NCI-H446 treated with DMSO at 0.1 percent for 48 hours (cell line): Measurements from ENCODE around the gene CCDC91.
A peak's percentile ranks its signal among the peaks of the same experiment; 100 is the strongest.
"Not testable (repeated sequence)": the region's sequence is repeated elsewhere in the genome, so short reads cannot be mapped to it uniquely, and the experiment has no call there.

ENCODE experiments used
- DNase-seq: peaks from one replicate; lab custom pipeline; 2025; lab: John Stamatoyannopoulos, UW

Gene CCDC91

DNA sequence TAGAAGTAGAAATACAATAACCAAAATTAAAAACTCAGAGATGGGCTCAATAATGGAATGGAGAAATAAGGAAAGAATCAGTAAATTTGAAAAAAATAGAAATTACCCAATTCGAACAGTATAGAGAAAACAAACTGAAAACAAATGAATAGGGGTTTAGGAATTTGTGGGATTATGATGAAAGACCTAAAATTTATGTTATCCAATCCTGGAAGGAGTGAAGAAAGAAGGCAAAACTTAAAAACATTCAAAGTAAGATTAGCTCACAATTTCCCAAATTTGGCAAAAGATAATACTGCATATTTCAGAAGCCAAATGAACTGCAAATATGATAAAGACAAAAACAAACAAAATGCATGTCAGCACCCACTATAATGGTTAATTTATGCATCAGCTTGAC, 177.1 kb downstream of the CCDC91 start:
- DNase-seq = no peak

DNA sequence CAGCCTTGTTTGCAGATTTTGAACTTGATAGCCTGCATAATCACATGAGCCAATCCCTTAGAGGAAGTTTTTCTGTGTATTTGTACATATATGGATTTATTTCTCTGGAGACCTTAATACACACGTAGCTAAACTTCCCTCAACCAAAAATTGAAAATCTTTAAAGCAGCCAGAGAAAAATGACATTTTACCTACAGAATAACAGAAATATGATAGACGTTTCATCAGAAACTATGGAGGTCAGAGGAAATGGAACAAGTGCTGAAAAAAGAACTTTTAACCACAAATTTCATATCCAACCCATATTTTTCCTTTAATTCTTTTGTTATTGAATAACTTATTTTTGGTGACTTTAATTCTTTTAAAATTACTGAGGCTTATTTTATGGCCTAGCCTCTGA, 177.7 kb downstream of the CCDC91 start:
- DNase-seq = no peak

DNA sequence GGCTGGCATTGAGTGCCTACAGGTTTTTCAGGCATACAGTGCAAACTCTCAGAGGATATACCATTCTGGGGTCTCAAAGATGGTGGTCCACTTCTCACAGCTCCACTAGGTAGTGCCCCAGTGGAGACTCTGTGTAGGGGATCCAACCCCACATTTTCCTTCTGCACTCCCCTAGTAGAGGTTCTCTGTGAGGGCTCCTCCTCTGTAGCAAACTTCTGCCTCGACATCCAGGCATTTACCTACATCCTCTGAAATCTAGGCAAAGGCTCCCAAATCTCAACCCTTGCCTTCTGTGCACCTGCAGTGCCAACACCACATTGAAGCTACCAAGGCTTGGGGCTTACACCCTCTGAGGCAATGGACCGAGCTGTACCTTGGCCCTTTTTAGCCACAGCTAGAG, 179.2 kb downstream of the CCDC91 start:
- no peak for DNase-seq

DNA sequence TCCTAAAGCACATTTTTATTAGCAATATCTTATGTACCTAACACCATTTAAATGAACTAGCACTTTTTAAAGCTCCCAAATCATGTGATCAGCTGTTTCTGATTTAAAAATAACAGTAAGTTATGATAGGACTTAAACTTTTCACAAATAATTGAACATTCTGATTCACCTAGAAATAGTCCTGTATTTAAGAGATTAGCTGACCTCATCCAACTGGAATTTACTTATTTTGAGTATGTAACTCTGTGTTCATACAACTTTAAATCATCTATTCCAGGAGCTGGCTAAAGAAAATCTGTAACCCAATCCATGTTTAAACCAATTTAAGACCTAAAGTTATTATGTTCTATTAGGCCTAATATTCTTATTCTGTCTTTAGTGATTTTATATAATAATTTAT, 184.3 kb downstream of the CCDC91 start:
- no peak for DNase-seq

DNA sequence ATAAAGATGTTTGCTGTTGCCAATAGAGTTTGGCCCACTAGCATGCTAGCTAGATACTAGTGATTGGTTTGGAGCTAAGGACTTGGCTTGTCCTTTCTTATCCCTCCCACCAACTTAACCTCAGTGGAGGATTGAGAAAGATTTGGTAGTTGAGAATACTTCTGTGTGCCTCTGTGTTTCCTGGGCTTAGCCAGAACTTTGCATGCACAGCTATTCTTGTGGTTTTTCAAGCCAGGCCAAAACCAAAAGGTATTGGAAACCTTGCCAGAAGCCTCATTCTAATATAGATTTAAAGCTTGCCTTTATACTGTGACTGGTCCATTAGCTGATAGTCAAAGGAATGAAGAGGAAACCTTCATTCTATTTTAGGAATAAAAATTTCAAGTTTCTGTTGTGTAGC, 188.5 kb downstream of the CCDC91 start:
- DNase-seq = no peak

DNA sequence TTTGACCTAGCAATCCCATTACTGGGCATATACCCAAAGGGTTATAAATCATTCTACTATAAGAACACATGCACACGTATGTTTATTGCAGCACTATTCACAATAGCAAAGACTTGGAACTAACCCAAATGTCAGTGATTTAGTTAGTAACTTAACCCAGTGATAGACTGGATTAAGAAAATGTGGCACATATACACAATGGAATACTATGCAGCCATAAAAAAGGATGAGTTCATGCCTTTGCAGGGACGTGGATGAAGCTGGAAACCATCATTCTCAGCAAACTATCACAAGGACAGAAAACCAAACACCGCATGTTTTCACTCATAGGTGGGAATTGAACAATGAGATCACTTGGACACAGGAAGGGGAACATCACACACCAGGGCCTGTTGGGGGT, 189.5 kb downstream of the CCDC91 start:
- DNase-seq = not testable (repeated sequence)

DNA sequence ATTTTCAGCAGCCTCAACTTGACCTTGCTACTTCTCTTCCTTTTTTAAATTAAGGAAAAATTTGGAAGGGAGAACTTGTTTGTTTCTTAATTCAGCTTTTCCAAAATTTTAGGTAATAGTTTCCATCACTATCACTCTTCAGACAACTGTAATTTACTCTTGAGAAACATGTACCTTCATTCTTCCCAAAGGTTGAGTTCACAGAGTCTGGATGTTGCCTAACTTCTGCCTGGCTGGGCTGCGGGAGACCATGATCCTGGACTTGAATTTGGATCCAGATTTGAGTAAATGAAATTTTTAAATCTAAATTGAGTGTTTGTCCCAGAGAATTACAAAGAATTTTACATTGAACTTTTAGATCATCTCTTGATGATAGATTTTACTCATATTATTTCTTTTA, 193.1 kb downstream of the CCDC91 start:
- DNase-seq = no peak

DNA sequence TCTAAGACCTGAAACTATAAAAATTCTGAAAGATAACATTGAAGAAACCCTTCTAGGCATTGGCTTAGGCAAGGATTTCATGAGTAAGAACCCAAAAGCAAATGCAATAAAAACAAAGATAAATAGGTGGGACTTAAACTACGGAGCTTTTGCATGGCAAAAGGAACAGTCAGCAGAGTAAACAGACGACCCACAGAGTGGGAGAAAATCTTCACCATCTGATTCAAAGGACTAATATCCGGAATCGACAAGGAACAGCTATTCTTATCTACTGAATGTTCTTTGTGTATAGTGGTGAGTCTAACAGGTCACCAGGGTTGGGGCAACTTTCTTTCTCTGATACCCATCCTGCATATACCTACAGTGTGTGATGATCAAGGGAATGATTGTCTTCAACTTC, 198.6 kb downstream of the CCDC91 start:
- DNase-seq = no peak

DNA sequence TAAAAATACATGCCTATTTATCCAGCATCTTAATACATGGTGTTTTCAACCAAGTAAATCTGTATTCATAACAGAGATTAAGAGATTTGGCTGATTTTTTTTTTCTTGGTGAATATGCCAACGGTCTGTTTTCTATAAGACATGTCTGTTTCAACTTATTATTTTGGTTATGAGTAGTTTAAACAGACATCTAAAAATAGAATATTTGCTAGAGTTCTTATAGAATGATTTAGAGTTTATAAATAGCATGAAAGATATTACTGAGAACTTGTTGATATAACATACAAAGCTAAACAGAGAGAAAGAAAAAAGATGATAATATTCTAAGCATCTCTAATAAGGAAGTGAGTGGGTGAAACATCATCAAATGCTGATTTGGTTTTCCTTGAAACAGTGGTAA, 199.9 kb downstream of the CCDC91 start:
- DNase-seq = no peak

DNA sequence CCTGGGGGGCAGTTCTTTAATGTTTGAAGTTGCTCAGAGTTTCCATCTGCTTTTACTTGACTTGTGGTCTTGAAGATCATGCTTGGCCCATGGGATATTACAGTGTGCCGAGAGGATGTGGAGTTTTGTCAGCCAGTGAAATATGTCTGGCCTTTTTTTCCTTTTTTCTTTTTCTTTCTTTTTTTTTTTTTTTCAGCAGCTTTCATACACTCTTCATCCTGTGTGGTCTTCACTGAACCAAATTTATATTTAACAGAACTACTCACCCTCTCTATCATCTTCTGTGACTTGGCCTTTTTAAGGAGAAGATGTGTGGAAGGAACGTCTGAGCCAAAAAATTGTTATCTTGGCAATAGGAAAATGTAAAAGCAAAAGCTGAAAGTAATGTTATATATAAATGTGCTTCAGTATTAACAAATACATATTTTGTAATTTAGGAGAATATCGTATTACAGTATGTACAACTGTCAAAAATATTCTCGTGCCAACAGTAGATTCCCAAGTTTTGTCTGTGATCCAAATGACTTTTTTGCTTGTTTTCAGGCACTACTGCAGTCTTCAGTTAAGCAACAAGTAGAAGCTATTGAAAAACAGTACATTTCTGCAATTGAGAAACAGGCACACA, 200.6 kb downstream of the CCDC91 start:
- peak; percentile 30 for DNase-seq

DNA sequence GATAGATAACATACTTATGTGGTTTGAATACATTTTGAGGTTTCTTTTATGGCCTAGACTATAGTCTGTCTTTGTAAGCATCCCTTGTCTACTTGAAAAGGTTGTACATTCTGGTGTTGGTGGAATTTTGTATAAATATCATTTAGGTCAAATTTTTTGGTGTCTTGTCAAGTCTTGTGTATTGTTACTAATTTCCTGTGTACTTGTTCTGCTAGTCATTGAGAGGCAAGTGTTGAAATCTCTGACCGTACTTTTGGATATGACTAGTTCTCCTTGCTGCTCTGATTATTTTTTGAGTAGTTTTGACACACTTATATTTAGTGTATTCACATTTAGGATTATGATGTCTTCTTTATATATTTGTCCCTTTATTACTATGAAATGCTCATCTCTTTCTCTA, 219.6 kb downstream of the CCDC91 start:
- no peak for DNase-seq

DNA sequence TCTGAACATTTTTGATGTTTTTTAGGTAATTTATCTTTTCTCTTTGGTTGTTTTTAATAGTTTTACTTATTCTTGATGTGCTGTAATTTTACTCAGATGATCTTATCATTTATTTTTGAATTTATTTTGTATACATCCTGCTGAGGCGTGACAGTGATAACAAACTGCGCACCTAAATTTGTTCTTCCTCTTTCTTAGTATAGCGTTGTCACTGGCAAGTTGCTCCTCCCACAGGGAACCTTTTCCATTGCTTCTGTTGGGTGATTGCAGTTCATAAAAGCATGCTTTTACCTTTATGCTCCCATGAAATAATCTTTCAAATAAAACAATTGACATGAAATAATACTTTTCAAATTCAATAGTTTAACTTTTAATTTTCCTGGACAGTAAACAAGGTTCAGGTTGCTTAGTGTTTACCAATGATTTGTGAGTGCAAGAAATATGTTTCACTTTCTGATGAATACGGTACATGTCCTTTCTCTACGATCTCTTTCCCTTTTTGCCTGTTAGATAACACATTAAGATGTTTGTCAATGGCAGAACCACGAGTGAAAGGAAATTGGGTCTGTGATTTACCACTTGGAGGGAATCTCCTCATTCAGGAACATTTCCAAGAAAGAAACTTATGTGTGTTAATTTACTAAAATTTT, 223.3 kb downstream of the CCDC91 start:
- no peak for DNase-seq

DNA sequence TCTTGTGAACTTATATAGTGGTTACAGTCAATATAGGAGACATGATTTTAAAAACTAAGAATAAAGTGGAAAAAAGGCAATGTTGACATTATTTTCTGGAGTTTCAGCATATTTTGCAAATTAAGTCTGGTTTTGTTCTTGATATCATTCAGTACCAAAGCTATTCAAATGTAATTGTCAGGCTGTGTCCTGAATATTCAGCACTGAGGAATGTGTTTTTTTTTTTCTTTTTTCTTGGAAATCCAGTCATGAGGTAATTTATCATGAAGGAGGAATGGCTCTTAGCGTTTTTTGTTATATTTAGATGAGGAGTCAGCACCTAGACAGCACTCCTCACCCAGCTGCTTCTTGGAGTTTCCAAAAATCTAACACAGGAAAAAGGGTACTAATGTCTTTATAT, 225.5 kb downstream of the CCDC91 start:
- no peak for DNase-seq

DNA sequence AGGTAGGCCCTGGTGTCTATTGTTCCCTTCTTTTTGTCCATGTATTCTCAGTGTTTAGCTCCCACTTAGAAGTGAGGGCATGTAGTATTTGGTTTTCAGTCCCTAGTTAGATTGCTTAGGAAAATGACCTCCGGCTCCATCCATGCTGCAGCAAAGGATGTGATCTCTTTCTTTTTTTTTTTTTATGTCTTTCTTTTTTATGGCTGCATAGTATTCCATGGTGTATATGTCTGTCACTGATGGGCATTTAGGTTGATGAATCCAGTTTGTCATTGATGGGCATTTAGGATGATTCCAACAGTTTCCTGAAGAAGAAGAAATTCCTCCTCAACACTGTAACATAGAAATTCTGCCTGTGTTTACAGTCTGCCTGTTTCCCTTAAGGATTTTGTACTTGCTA, 231.1 kb downstream of the CCDC91 start:
- DNase-seq = no peak

DNA sequence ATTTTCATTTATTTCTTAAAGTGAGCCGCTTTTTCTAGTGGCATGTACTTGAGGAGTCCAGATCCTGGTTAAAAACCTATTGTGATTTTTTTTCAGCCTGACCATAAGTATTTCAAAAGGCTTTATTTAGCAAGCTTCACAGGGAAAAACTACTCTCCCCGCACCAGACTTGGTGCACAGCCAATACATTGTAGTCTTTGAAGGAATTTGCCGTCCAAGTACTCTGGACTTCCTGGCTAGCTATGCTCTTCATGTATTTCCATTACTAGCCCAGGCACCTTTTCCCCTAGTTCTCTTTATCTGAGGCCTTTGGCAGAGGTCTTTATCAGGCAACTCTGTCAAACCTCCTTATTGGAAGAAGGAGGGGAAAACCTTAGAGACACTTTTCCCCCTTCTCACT, 234.7 kb downstream of the CCDC91 start:
- DNase-seq = no peak

DNA sequence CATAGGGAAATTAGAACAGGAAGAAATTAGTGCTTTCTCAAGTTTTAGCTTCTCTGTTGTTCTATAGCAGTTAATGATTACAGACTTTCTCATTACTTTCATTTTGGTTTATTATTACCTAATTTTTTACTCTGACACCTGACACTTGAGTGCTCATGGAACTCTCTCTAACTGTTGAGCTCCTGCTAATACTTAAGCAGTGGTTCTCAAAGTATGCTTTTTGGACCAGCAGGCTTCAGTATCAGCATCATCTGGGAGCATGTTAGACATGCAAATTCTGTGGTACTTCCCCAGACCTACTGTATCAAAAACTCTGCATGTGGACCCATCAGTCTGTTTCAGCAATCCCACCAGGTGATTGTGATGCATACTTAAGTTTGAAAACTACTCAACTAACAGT, 235.3 kb downstream of the CCDC91 start:
- DNase-seq = no peak

DNA sequence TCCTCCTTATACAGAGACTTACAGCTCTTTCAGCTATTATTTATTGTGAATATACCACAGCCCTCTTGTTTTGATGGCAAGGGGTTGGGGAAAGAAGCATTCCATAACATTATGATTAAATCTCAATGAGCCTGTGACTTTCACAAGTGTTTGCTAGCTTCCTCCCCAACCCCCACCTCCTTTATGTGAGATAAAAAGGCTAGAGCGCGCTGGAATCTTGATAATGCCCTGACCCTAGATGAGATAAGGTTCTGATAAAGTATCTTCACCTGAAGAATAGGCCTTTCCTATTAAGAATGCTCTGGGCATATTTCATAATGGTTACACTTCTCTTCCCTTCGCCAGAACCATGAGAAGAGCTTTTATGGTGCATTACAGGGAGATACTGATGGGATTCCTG, 236.8 kb downstream of the CCDC91 start:
- DNase-seq = no peak

DNA sequence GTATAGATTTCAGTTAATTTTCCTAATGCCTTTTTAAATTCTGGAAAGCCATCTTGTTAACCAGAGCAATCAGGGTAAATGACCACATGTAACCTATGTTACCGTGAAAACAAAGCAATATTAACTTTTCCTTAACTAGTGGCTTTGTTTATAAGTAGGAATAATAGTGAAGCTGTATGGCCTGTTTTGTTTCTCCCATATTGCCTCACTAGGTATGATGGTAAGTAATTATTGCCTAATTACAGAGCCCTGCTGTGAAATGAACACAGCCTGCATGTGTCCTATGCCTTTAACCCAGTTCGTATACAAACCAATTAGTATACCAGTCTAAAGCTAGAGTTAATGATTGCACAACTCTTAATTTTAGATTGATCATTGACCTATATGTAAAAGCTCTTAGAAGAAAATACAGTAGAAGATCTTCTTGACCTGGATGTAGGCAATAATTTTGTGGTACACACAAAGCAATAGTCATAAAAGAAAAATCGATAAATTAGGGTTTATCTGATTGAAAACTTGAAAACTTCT, 249.9 kb downstream of the CCDC91 start:
- DNase-seq = no peak

DNA sequence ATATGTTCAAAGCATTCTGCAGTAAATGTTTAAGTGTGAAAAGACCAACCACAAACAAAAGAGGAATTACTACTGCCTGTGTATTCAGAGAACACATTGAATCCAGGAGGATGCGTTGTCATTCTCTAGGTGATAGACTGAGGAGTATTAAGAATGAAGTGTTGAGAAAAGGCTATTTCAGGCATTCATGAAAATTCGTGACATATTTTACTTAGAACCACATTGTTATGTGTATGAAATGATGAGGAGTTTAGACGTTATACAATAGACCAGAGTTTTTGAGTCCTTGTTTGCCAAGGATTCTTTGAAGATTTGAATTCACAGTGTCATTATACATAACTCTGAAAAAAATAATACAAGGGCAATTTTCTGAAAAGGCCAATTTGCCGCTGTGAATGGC, 251.8 kb downstream of the CCDC91 start:
- DNase-seq = no peak

DNA sequence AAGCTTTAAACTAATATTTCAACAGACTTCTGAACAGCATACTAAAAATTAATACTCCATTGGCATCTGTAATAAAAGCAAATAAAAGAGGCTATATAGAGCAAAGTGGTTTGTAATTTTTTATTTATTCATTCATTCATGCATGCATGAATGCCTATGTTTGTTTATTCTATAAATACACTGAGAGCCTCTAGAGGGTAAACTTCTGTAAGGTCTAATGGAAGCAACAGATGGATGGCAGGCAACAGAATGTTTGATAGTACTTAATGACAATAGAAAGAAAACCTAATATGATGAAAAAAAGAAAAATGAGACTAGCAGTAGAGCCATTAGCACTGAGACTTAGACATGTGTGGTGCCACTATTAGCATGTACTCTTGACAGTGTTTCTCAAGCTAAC, 253.1 kb downstream of the CCDC91 start:
- DNase-seq = peak; percentile 22

DNA sequence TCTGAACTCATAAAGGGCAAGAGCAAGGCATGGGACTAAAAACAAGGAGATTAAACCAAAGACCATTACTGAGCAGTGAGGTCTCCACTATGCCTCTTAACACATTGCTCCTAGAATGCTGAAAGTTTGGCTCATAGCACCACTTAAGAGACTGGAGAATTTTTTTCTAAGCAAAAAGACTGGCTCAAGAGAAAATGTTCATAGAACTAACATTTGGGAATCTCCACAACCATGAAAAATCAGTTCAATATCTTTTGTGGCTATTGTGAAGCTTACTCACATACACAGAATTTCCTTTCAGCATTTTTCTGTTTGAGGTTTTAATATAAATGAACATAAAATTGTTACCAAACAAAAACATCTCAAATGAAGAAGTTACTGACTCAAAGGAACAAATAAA, 255.8 kb downstream of the CCDC91 start:
- no peak for DNase-seq

DNA sequence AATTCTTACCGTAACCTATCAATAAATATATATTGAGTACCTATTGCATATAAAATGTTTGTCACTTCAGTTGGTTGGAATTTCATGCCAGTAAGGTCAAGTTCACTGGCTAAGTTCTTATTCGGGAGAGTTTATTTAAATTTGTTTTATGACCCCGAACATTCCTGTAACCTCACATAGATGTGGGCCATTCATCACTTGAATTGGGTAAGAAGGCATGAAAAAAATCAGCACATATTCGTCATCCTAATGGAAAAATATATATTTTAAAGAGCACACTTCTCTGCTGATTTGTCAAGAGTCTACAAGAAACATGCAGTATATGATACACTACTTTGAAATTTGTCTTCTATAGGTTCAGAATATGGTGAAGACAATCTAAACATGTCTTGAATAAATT, 263.4 kb downstream of the CCDC91 start:
- no peak for DNase-seq

DNA sequence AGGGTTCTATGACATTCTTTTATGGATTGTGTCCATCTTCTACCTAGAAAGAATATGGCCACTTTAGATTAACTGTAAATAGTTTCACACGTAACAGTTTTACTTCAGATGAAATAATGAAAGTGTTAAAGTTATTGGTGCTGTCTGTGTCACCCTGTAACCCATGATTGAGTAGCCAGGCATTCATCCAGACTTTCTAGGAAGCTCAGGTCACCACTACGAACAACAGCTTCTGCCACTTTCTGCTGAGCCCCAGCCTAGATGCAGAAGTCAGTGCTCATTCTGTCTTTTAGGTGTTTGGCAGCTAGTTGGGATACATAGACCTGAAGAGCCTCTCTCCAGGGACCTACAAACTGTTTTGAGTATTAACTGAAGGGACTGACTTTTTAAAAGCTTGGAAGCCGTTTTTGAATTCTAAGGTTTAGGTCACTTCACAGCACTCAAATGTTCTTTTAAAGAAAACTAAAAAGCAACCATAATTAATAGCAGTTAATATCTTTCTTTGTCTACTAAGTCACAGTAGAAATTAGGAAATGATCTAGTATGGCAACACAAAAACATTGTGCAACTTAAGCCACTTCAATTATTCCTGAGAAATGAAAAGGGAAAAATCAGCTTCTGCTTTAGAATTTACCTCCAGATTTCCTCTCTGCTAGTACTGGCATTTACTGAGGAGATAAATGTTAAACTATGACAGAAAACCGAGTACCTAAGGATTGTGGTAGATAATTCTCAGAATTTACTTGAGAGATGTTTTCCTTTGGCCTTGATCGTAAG, 266.9 kb downstream of the CCDC91 start:
- DNase-seq = no peak
